Measurements from ENCODE around the gene HOXB7. TPM values are rescaled to one million over a fixed set of nuclear protein-coding genes. Genes with fewer than 3 reads are reported as not detected.

The HOXB7 gene
- total RNA-seq, 1 experiment from 2014 or later = 39.7 TPM

DNA sequence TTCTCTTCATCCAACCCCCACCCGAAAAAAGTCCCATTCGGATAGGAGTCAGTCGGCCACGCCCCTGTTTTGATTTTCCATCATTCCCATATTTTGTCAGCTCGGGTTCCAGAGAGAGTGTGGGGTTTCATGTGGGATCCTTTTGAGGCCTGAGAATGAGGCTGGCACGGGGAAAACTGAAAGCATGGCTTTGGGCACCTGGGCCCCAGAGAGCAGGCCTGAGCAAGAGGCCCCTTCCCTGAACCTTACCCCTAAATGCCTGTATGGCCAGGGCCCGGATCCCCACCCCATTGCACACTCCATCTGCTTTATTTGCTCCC lies 28.1 kb downstream of the HOXB7 start:
- DNase-seq (ENCODE audit: low spot score) = peak; percentile 64

DNA sequence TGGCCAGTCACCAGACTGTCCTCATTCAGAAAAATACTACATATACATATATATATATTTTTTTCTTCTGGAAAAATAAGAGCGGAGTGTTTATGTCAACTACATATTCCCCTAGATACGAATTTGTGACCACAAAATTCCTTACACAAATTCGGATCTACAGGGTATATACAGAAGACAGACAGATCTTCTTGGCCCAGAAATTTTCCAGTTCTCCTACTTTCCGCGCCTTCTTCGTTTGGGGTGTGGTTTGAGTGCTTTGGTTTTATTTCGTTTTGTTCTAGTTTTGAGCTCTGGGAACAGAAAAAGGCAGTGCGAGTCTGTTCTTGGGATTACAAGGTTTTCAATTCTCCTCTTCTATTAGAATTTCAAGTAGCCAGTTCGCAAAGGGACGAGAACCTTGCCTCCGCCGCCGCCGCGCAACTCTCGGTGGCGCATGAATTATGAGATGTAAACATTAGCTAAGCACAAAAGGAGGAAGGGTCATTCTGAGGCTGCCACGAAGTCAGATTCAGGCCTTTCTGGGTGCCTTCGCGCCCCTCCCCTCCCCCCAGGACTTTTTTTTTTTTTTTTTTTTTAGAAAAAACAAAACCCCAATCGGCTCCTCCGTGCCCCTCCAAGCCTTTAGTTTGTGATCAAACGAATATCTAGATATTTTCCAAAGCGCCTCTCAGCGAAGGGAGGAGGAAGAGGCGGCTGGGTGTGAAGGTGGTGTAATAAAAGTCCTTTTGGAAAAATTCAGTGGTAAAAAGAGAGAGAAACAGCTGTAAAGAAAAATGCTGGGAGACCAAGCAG lies 30.9 kb downstream of the HOXB7 start:
- peak; percentile 67 for DNase-seq (ENCODE audit: low spot score)

DNA sequence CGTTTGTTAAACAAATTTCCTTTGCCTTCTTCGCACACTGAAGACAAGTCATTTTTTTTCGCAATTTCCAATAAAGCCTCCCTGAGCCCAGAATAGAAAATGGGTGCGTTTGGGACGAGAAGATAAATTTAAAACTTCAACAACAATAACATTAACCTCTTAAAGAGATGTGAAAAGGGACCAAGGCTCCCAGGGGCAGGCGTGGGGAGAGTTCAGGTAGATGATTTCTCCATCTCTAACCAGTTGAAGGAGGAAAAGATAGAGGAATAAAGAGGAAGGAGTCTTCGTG lies 31.4 kb downstream of the HOXB7 start:
- DNase-seq (ENCODE audit: low spot score) = no peak

GRCh38 chr17:48578616-48579470 lies 32.0 kb downstream of the HOXB7 start:
- peak; percentile 70 for DNase-seq (ENCODE audit: low spot score)

GRCh38 chr17:48577946-48578615 lies 32.7 kb downstream of the HOXB7 start, which contains the start of gene HOXB4:
Gene HOXB4, minus strand, starts transcription at chr17:48578350. Its CDS starts 31 bp downstream, at chr17:48578319.
- peak; percentile 72 for DNase-seq (ENCODE audit: low spot score)

DNA sequence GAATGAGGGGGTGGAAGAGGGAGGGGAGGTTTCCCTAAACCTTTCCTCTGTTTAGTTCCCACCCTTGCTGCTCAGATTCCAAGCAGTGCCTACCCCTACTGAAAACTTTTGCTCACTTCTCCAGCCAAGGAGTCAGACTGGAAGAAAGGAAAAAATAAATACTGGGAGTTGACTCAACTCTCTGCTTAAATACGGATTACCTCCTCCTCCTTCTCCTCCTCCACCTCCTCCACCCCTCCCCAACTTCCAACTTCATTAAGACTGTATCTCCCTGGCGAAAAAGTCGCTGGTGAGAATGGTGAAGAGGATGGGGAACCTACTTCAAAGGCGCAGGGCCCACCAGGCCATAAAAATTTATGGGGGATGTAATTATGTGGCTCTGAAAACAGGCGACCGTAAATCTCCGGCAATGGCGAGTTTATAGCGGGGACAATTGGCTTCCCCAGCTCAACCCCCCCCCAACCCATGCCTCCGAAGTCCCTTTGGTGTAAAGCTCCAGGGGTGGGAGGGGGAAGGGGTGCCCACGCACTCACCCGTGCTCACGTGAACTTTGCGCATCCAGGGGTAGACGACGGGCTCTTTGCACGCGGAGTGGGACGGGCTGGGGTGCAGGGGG lies 33.4 kb downstream of the HOXB7 start:
- DNase-seq (ENCODE audit: low spot score) = no peak

- DNase-seq (ENCODE audit: low spot score) = no peak
These were observed 34.1 kb downstream of the HOXB7 start for GRCh38 chr17:48576479-48577309.

GRCh38 chr17:48575673-48576478 lies 34.9 kb downstream of the HOXB7 start:
- DNase-seq (ENCODE audit: low spot score) = no peak

GRCh38 chr17:48575066-48575582 lies 35.7 kb downstream of the HOXB7 start:
- DNase-seq (ENCODE audit: low spot score) = no peak

DNA sequence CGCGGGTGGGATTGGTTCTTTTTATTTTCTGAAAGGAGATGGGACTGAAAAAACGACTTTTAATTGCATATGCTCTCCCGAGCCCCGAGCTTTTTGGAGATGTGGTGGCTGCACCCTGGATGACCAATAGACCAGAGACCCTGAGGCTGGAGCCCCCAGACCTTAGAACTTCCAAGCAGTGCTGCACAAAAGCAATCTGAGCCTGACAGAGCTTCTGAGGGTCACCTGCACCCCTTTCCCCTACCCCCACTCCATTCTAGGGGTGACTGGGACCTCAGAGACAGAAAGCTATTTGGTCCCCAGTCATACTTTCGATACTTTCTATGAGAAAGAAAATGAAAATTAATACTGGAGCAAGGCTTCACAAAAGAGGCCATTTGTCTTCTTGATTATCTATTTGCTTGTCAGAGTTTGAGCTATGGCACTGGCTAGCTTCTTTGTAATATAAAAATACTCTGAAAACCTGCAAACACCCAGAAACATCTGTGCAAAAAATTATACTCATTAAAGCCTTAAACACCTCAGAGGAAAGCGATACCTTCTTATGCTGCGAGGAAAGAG lies 36.2 kb downstream of the HOXB7 start:
- no peak for DNase-seq (ENCODE audit: low spot score)

DNA sequence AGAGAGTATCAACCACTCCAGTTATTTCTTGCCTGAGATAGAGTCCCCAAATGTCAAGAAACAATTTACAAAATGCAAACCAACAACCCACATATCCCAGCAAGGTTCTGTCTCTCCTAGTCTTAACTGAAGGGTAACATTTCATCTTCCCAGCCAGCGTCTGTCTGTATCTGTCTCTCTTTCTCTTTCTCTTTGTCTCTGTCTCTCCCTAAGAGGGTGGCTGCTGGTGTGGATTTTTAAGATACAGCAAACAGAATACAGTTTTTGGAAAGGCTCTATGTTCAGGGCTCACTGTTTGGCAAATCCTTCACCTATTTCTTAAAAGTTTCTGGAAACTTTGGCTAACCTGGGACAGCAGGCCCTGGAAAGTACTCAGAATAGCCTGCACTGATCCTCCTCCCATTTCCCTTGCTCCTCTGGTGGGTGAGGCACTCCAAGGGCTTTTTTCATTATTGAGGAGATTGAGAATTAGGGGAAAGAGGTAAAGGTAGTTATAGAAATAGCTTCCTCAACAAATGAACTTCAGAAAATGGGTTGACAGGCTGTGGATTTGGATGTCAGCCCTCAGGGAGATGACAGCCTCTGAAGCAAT lies 38.9 kb downstream of the HOXB7 start:
- peak; percentile 64 for DNase-seq (ENCODE audit: low spot score)

DNA sequence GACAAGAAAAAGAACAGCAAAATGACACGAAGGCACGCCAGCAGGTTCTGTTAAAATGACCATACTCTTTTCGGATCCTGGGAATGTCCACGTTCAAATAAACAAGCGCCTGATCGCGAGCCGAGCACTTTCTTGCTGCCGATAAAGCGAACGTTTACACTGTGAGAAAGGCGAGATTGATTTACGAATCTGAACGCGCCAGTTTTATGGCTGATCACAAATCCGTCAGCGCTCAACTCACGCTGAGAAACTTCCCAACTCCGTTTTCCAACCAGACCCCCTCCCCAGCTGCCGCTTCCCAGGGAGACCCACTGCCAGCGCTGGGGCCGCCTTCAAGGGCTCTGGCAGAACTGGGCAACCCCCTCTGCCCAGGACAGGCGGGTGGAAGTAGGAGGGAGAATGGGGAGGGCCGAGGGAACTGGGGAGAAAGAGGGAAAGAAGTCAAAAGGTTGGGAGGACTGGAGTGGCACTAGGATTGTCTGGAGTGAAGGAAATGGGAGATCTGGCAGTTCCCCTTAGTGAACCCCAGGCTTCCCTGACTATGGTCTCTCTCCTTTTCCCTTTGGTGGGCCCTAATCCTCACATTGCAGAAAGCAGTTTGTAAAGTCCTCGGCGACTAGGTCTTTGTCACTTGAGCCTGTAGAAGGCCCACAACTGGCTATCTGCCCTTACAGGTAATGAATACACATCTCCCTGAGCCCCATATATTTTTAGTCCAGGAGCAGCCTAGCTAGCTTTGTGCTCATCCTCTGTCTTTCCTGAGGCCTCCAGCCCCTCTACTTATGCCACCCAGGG lies 39.6 kb downstream of the HOXB7 start:
- peak; percentile 82 for DNase-seq (ENCODE audit: low spot score)

DNA sequence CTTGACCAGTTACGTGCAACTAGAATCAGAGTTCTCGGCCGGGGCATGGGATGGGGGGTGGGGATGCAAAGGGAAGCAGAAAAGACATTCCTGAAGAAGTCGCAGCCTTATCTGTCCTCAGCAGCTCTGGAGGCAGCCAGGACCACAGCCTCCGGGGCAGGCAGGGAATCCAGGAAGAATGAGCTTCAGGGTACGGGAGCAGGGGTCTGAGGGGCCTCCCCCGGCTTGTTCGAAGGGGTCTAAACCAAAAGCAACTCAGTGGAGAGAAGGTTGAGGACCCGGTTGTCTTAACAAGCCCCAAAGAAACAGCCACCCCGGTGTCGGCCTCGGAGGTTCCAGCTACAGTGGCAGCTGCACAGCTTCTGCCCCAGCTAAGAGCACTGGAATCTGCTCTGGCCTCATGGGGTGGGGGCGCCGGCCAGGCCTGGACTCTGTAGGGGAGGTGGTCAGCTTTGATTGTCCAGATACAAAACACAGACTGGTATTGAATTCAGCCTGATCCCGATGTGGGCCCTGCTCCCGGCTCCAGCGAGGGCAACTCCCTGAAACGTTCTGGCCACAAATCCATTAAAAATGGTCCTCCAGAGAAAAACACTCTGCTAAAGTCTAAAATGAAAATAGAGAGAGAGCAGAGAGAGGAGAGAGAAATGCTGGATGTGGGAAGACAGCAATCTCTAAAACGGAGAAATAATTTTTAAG lies 40.3 kb downstream of the HOXB7 start:
- peak; percentile 64 for DNase-seq (ENCODE audit: low spot score)

DNA sequence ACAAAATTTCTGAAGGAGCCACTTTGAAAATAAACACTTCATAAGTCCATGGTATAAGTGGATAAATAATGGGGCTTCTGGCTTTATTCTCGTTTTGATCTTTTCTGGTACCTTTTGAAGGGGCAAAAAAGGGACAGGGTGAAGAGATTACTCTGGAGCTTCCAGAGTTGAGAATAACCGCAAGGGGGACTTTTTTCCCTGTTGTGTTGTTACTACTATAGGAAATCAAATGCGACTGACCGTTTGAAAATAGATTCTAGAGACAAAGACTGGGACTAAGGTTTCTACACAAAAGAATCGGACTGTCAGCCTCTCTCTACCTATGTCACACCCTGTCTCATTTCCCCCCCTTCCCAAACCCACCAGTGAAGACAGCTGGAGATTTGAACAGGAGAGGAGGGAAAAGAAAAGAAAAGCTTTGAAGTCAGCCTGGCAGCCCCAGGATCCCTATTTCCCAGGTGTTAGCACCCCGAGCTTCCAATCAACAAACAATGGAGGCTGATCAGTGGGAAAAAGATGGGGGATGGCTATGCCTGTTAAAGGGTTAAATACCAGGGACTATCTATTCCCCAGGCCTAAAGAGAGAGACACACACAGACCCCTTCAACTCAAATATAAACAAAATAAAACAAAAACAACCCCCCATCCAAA lies 41.0 kb downstream of the HOXB7 start:
- DNase-seq (ENCODE audit: low spot score) = peak; percentile 66

GRCh38 chr17:48569240-48569582 lies 41.6 kb downstream of the HOXB7 start:
- DNase-seq (ENCODE audit: low spot score) = no peak

DNA sequence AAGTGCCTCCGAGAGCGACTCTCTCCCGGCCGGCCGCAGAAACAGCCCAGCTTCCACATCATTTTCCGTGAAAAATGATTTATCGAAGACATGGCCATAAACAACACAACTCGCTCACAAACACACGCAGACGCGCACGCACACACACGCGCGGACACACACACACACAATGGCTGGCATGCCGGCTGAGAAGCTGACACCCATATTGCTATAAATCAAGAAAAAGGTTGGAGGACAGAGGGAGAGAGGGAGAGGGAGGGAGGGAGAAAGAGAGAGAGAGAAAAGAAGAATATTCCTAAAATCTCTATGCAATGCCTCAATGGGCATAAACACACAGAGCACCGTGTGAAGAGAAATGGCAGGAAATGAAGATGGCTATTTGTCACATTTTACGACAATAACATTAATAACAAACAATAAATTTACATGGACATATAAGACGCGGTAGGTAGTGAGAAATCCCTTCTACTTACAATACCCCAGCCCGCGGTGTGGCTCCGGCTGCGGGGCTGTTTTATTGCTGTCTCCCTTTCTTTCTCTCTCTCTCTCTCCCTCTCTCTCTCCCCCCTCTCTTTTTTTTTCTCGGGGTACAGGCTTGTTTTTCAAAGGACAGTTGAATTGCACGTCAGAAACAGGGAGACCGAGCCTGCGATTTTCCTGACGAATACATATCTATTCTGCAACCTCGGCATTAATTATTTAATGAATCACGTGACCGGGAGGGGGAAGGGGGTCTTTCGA lies 42.1 kb downstream of the HOXB7 start:
- DNase-seq (ENCODE audit: low spot score) = peak; percentile 60
